Lower lobe of right lung (tissue), 2 donors: ENCODE data around the gene HPSE2. TPM values are rescaled to one million over a fixed set of nuclear protein-coding genes. Genes with fewer than 3 reads are reported as not detected.

Experiments
- ATAC-seq, 2 donors: fragments of 200-7000 bp; cut with Tn5 transposase; one replicate each; pipeline ENCODE4 v1.9.1; 2020 to 2022; ENCODE audit warnings: mild to moderate bottlenecking in 2 of 2, moderate library complexity in 2 of 2
- DNase-seq: peaks from one replicate; pipeline ENCODE4 v3.0.0-alpha.2; 2020
- H3K27ac ChIP-seq: fragments of 200-600 bp; one replicate; pipeline ENCODE4 v1.8.0; 2022
- H3K27me3 ChIP-seq: fragments of 200-600 bp; one replicate; pipeline ENCODE4 v1.8.0; 2022; ENCODE audit warnings: low read depth
- H3K36me3 ChIP-seq: fragments of 200-600 bp; one replicate; pipeline ENCODE4 v1.8.0; 2022; ENCODE audit warnings: mild to moderate bottlenecking
- H3K4me1 ChIP-seq: fragments of 200-600 bp; one replicate; pipeline ENCODE4 v1.8.0; 2022
- H3K4me3 ChIP-seq: fragments of 200-600 bp; one replicate; pipeline ENCODE4 v1.8.0; 2022; ENCODE audit warnings: mild to moderate bottlenecking
- H3K9me3 ChIP-seq: fragments of 200-600 bp; one replicate; pipeline ENCODE4 v1.8.0; 2022
- intact Hi-C: fragments of 100-400 bp; cut with DNase I; formaldehyde crosslinking; loops from one replicate; pipeline ENCODE4 v1.11.0; 2022
- total RNA-seq: library from RNA; stranded (reverse); fragmentation: NEBNext Ultra II Directional; extraction: Animal tissue kit (Norgen Biotek cat#: 25700); gene quantifications from one replicate; pipeline ENCODE4 v1.2.1, GENCODE V29; 2021
- TF ChIP-seq, protein P1 (sequence below): fragments of 200-600 bp; IDR thresholded peaks from one replicate; pipeline ENCODE4 v1.8.0; 2022; ENCODE audit warnings: antibody characterized with exemption, mild to moderate bottlenecking
- donor health status: DM: no; HTN: yes; CAD: no; lungs with severe emphysema.

HPSE2 gene
- total RNA-seq, 1 donor from 2014 or later, result 0.77 TPM

GRCh38 chr10:98745645-98746044 is 490.0 kb downstream of the HPSE2 start:
- TF ChIP-seq, protein P1, sequence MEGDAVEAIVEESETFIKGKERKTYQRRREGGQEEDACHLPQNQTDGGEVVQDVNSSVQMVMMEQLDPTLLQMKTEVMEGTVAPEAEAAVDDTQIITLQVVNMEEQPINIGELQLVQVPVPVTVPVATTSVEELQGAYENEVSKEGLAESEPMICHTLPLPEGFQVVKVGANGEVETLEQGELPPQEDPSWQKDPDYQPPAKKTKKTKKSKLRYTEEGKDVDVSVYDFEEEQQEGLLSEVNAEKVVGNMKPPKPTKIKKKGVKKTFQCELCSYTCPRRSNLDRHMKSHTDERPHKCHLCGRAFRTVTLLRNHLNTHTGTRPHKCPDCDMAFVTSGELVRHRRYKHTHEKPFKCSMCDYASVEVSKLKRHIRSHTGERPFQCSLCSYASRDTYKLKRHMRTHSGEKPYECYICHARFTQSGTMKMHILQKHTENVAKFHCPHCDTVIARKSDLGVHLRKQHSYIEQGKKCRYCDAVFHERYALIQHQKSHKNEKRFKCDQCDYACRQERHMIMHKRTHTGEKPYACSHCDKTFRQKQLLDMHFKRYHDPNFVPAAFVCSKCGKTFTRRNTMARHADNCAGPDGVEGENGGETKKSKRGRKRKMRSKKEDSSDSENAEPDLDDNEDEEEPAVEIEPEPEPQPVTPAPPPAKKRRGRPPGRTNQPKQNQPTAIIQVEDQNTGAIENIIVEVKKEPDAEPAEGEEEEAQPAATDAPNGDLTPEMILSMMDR, result no peak
- no peaks in the 10 kb centered on the region for H3K4me1 ChIP-seq
- DNase-seq (no peak), ATAC-seq (no peak)
- H3K36me3 ChIP-seq, result no peaks in the 10 kb centered on the region
- no peak overlapping the region for H3K27ac ChIP-seq
- no peaks in the 10 kb centered on the region for H3K9me3 ChIP-seq
- H3K27me3 ChIP-seq, result no peaks in the 10 kb centered on the region
- H3K4me3 ChIP-seq, result no peak overlapping the region
- intact Hi-C loops, result no loop called here

DNA sequence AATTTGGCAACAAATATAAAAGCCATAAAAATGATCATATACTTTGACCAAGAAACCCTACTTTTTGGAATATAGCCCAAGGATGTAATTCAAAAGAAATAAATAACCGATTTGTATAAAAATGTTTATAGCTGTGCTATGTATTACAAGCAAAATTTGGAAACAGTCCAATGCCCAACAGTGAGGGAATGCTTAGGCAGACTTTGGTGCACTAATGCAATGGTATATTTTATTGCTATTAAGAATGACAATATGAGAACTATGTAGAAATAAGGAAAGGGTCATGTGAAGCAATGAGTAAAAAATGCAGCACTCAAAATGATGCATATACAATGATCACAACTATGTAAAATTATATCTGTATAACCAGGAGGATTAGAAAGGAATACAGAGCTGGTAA is 515.1 kb downstream of the HPSE2 start:
- Histone ChIP-seq H3K4me3 (no peak overlapping the region), H3K9me3 (no peaks in the 10 kb centered on the region), H3K27me3 (no peaks in the 10 kb centered on the region), H3K27ac (no peak overlapping the region), H3K36me3 (no peaks in the 10 kb centered on the region), H3K4me1 (no peaks in the 10 kb centered on the region)
- DNase-seq, result no peak
- intact Hi-C loops, result no loop called here
- TF ChIP-seq, protein P1, result no peak
- no peak for ATAC-seq

DNA sequence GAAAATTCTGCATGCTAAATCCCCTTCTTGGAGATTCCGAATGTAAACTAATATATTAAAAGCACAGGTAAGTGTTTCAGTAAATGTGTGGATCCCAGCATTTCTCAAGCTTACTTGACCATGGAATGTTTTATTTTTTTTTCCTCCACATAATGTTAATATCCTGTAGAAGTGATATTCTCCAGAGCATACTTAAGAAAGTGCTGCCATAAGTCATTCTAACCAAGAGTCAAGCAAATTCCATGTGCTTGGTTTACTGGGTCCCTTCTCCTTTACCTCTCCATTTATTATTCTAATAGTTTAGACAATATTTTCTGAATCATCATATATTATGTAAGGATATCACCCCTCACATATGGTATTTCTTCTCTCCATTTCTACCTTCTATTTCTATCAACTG is 522.1 kb downstream of the HPSE2 start:
- DNase-seq (no peak), ATAC-seq (no peak)
- no peak overlapping the region for H3K4me3 ChIP-seq
- no peaks in the 10 kb centered on the region for H3K4me1 ChIP-seq
- H3K27me3 ChIP-seq, result no peaks in the 10 kb centered on the region
- TF ChIP-seq, protein P1, result no peak
- no peak overlapping the region for H3K27ac ChIP-seq
- no peaks in the 10 kb centered on the region for H3K9me3 ChIP-seq
- no peaks in the 10 kb centered on the region for H3K36me3 ChIP-seq
- intact Hi-C loops, result no loop called here

DNA sequence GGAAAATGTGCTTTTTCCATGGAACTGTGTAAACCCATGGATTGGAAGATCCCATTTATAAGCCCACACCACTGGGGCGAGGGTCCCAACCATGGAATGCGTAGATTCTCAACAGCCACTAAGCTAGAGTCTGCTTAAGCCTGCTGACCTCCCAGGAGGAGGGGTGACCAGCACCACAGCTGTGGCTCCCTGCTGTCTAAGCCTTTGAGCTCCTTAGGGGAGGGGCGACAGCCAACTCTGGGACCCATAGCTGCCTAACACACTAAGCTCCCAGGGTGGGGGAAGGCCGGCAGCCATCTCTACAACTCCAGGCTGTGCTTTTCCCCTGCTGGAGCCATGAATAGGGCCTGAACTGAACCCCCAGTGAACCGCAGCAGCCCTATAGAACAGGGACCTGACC is 539.1 kb downstream of the HPSE2 start:
- DNase-seq (no peak), ATAC-seq (no peak)
- Histone ChIP-seq H3K4me1 (no peaks in the 10 kb centered on the region), H3K27me3 (no peaks in the 10 kb centered on the region), H3K9me3 (no peaks in the 10 kb centered on the region), H3K4me3 (no peak overlapping the region), H3K27ac (no peak overlapping the region), H3K36me3 (no peaks in the 10 kb centered on the region)
- intact Hi-C loops, result no loop called here
- TF ChIP-seq, protein P1, result no peak

- no peak for DNase-seq
- Histone ChIP-seq H3K9me3 (no peaks in the 10 kb centered on the region), H3K27me3 (no peaks in the 10 kb centered on the region), H3K36me3 (no peaks in the 10 kb centered on the region), H3K27ac (no peak overlapping the region), H3K4me3 (no peak overlapping the region), H3K4me1 (no peaks in the 10 kb centered on the region)
- TF ChIP-seq, protein P1, result no peak
- intact Hi-C loops, result no loop called here
- no peak for ATAC-seq
These were observed 540.8 kb downstream of the HPSE2 start for GRCh38 chr10:98694883-98695282.

- intact Hi-C loops, result no loop called here
- Histone ChIP-seq H3K4me3 (no peak overlapping the region), H3K36me3 (no peaks in the 10 kb centered on the region), H3K27me3 (no peaks in the 10 kb centered on the region), H3K4me1 (no peaks in the 10 kb centered on the region), H3K9me3 (no peaks in the 10 kb centered on the region), H3K27ac (no peak overlapping the region)
- TF ChIP-seq, protein P1, result no peak
- DNase-seq (no peak), ATAC-seq (no peak)
These were observed 541.6 kb downstream of the HPSE2 start for GRCh38 chr10:98694014-98694413.
